Mammary epithelial cell (primary cell): ENCODE measurements around the gene DIABLO.

Experiments used
- EZH2 ChIP-seq: IDR thresholded peaks from 2 replicates; pipeline ENCODE4 v1.6.1; 2012; ENCODE audit warnings: low read length, inconsistent platforms, borderline replicate concordance
- TF ChIP-seq, protein P1 (sequence below), 2 donors: IDR thresholded peaks in 1 of 2; conservative IDR thresholded peaks in 1 of 2; 2 replicates each; pipeline ENCODE4 v1.5.1; 2011 to 2012; ENCODE audit warnings: inconsistent platforms in 2 of 2, low read length in 2 of 2, mild to moderate bottlenecking in 2 of 2, control low read depth in 1 of 2, low read depth in 1 of 2; ENCODE audit not compliant: insufficient read depth in 1 of 2; ENCODE audit errors: extremely low read depth in 1 of 2

DNA sequence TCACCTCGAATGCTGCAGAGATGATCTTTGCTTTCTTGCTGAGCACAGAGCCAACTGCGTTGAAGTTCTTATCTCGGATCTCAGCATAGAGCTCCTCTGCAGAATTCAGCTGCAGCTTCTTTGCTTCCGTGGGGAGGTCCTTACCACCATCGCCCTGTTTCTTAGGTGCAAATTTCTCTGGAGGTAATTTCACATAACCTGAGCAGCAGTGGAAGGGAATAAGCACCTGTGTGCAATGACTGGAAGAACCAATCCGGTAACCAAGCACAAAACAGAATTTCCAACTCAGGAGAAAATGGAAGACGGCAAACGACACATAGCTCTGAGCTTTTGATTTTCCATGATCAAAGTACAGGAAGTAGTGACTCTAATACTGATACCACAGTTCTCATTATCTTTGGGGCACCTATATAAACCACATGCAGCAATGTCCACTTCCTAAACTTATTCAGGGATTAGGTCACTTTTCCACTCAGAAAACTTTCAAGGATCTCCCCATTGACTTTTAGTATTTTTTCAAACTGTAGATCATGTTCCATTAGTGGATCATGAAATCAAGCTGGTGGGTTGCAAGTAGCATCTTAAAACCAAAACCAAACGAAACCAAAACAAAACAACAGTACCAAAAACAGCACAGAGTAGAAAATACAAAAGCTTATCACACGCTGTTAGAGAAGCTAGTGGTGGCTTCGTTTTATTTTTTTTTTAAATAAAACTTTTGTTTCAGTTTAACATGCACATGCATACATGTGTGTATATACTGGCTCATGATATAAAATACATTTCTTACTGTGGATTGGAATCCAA, 18.9 kb upstream of the DIABLO start:
- no peak for TF ChIP-seq EZH2
- TF ChIP-seq, protein P1, sequence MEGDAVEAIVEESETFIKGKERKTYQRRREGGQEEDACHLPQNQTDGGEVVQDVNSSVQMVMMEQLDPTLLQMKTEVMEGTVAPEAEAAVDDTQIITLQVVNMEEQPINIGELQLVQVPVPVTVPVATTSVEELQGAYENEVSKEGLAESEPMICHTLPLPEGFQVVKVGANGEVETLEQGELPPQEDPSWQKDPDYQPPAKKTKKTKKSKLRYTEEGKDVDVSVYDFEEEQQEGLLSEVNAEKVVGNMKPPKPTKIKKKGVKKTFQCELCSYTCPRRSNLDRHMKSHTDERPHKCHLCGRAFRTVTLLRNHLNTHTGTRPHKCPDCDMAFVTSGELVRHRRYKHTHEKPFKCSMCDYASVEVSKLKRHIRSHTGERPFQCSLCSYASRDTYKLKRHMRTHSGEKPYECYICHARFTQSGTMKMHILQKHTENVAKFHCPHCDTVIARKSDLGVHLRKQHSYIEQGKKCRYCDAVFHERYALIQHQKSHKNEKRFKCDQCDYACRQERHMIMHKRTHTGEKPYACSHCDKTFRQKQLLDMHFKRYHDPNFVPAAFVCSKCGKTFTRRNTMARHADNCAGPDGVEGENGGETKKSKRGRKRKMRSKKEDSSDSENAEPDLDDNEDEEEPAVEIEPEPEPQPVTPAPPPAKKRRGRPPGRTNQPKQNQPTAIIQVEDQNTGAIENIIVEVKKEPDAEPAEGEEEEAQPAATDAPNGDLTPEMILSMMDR (conservative IDR thresholded peaks at IDR 0.05 in 1 of 2, IDR thresholded peaks at IDR 0.05 in 1 of 2; ENCODE audit: extremely low read depth in 1 of 2, insufficient read depth in 1 of 2, low read depth in 1 of 2, low read length in 2 of 2), result no peak
